Mononuclear cell (primary cell): Measurements from ENCODE around the gene ITIH5. TPM values are rescaled to one million over a fixed set of nuclear protein-coding genes. Genes with fewer than 3 reads are reported as not detected.

Experiments used
- H3K27me3 ChIP-seq: 2 replicates; pipeline ENCODE4 v1.6.0; 2011; ENCODE audit warnings: low read length, control low read depth; ENCODE audit not compliant: insufficient read depth
- H3K4me1 ChIP-seq: 2 replicates; pipeline ENCODE4 v1.5.1; 2011; ENCODE audit warnings: mild to moderate bottlenecking, low read length, control low read depth; ENCODE audit not compliant: insufficient read depth
- H3K4me3 ChIP-seq: 2 replicates; pipeline ENCODE4 v1.5.1; 2011; ENCODE audit warnings: mild to moderate bottlenecking, low read length, moderate library complexity
- H3K9me3 ChIP-seq: 2 replicates; pipeline ENCODE4 v1.5.1; 2011; ENCODE audit warnings: low read depth, mild to moderate bottlenecking, control low read depth, low read length
- total RNA-seq: library from RNA; depleted of rRNA; stranded (reverse); fragments of >200 nt; gene quantifications from one replicate; pipeline ENCODE4 v1.2.3, GENCODE V29; 2012

ITIH5 gene
- total RNA-seq, 1 donor = 0.10 TPM

DNA sequence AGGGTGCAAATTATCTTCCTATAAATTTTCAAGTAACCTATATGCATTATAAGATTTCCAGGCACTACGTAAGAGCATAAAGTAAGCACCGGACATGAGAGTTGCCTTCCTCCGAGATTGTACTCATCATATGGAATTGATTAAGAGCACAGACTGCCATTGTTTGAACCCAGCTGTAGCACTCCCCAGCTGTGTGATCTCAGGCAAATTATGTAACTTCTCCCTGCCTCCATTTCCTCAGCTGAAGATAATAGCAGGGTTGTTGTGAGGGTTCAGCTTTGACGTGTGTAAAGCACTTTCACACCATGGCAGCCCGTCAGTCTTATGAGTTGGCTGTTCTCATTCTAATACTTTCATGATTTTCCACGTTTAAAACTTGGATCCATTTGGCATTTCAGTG lies 122.6 kb downstream of the ITIH5 start:
- Histone ChIP-seq H3K4me1 (no peaks in the 10 kb centered on the region), H3K9me3 (no peaks in the 10 kb centered on the region), H3K27me3 (no peaks in the 10 kb centered on the region)

DNA sequence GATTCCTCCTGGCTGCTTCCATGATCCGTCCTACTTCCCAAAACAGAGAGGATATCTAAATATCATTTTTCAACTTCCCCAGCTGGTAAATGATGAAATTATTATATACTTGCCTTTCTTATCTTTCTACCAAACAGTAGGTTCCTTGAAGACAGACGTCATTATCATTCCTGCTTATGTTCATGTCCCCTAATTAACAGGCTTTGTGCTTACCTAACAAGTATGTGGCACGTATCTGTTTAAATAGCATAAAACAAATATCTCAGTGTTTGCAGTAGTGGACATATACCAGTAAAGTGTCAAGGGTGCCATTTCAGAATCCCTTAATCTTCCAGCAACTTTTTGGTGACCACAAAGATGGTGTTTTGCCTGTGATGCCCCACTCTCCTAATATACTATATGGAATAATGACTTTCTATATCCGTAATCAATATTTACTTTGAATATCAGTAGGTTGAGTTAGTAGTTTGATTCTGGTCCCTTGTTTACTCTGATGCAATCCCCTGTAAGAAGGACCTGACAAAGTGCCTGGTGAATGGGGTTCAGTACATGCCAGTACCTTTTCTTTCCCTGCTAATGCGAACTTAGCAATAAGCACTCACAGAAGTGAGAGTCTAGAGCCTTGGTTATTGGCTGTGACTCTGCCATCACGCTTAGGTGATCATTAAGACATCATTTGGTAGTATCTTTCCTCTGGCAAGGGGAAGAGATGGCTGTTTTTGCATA lies 124.4 kb downstream of the ITIH5 start:
- H3K27me3 ChIP-seq = no peaks in the 10 kb centered on the region

More for the DNA sequence above, 122.6 kb downstream of the ITIH5 start:
- H3K4me3 ChIP-seq = no peak overlapping the region

DNA sequence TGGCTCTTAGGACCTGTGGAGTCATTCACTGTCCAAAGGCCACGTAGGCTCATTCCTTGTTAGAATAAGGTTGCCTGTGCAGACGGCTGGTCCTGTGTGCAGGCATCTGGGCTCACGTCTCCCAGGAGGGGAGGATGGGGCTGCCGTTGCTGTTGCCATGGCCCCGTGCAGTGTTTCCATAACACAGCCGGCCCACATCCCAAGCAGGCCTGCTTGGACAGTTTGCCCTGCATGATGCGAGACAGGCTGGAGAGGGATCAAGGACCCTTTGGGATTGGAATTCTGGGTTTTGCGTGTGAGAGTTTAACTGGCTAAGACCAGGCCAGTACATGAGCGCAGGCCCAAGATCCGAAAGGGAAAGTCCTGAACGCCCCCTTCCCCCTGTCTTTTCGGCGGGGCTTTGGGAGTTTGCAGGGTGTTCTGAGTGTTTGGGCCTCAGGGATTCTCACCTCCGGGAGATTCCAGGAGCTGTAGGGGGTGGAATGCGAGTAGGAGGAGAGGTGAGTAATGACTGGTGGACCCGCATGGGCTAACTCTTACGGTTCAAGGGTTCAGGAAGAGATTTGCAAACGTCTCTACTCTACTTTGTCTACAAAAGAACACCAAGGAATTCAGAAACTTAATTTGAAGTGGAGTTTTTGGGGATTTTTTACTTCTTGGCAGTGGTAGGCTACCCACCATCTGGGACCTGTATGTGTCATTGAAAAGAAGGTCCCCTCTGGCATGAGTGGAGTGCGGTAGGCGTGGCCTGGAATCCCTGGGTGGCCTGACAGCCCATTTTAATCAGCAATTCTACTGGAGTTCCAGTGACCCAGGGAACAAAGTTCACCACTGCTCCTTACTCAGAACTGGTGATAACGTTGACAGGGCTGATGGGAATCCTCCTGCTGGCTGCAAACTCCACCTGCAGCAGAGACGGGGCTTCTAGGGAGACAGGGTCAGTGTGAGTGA lies 125.4 kb downstream of the ITIH5 start:
- Histone ChIP-seq H3K4me3 (no peak overlapping the region), H3K9me3 (no peaks in the 10 kb centered on the region), H3K4me1 (no peaks in the 10 kb centered on the region), H3K27me3 (no peaks in the 10 kb centered on the region)

More for the DNA sequence above, 124.4 kb downstream of the ITIH5 start:
- Histone ChIP-seq H3K9me3 (no peaks in the 10 kb centered on the region), H3K4me3 (no peak overlapping the region), H3K4me1 (no peaks in the 10 kb centered on the region)

DNA sequence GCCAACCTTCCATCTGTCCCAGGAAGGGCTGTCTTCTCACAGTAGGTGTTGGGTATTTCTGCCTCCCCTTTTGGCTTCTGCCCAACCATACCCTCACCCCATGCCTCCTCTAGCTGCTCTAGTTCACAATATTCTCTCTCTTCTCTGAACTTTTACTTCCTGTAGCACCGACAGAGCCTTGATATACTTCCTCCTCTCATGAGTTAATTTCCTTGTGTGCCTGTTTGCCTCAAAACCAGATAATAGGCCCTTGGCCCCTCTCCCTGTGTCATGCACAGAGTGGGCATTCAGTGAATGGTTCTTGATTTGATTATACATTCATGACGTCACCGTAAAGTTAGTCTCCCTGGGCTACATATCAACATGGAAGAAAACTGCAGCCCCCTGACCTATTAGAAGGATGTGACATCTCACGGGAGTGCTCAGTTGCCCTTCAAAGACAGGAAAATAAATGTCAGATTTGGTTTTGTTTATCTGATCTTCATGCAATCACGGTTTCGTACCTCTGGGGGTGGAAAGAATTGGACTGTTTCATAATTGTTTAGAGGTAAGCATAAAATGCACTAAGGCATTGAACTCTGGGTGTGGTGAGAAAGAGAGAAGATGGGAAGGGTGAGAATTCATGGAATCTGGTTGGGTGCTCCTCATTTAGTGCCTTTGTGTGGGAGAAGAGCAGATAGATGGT lies 127.7 kb downstream of the ITIH5 start:
- Histone ChIP-seq H3K4me3 (no peak overlapping the region), H3K27me3 (no peaks in the 10 kb centered on the region), H3K4me1 (no peaks in the 10 kb centered on the region), H3K9me3 (no peaks in the 10 kb centered on the region)

DNA sequence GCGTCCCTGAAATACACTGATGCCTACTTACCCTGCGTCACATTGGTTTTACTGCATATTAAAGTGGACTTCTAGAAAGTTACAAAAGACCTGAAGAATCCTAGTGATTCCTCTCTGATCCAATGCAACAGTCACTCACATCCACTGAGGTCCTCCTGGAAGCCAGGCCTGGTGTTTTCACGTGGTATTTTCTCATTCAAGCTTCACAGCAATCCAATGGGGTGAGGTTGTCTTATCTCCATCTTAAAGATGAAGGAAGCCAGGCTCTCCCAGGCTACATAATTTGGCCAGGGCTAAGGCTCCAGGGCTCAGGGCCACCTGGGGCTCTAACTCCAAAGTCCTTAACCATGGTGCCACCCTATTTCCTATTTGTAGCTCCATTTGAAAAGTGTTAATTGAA lies 129.6 kb downstream of the ITIH5 start:
- H3K4me1 ChIP-seq = no peaks in the 10 kb centered on the region
- H3K9me3 ChIP-seq = no peaks in the 10 kb centered on the region
- no peak overlapping the region for H3K4me3 ChIP-seq
- H3K27me3 ChIP-seq = no peaks in the 10 kb centered on the region

DNA sequence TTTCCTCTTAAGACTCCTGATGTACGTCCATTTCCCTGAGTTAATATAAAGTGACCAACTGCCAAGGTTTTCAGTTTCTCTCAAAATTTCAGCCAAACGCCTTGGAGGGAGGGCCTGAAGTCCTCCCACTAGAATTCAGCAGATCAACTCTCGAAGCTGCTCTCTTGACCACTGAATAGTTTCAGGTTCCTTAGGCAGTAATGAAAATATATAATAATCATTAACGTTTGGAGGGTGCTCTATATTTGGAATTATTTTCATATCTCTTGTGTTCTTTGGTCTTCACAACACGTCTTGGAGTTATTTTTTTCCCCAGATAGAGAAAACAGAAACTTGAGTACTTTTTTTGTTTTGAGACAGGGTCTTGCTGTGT lies 132.3 kb downstream of the ITIH5 start:
- no peaks in the 10 kb centered on the region for H3K4me1 ChIP-seq
- no peaks in the 10 kb centered on the region for H3K9me3 ChIP-seq
- no peak overlapping the region for H3K4me3 ChIP-seq
- peaks cover 8% of the 10 kb centered on the region for H3K27me3 ChIP-seq

DNA sequence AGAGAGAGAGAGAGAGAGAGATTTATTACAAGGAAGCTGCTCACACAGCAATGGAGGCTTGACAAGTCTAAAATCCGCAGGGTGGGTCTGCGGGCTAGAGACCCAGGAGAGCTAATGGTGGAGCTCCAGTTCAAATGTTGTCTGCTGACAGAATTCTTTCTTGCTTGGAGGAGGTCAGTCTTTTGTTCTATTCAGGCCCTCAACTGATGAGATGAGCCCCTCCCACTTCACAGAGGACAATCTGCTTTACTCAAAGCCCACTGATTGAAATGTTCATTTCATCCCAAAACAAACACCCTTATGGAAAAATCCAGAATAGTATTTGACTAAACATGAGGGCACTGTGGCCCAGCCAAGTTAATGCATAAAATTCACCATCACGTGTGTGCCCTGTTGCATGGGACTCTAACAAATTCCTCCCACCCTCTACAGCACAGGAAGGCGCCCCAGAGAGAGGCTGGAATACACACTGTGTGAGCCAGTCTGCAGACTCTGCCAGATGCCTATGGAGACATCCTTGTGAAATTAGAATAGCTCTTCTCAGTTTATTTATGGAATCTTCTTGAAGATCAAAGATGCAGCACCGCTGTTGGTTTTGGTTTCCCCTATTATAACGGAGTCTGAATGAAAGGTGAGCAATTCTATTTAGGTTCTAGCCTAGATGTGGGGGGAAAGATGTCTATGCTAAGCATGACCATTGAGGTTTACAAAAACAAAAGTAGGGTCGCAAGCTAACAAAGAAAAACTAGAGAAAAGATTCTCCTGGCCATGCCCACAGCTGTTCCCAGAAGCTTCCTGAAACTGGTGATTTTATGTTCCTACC lies 132.9 kb downstream of the ITIH5 start:
- no peaks in the 10 kb centered on the region for H3K4me1 ChIP-seq
- no peaks in the 10 kb centered on the region for H3K9me3 ChIP-seq
- peaks cover 9% of the 10 kb centered on the region for H3K27me3 ChIP-seq
- no peak overlapping the region for H3K4me3 ChIP-seq

DNA sequence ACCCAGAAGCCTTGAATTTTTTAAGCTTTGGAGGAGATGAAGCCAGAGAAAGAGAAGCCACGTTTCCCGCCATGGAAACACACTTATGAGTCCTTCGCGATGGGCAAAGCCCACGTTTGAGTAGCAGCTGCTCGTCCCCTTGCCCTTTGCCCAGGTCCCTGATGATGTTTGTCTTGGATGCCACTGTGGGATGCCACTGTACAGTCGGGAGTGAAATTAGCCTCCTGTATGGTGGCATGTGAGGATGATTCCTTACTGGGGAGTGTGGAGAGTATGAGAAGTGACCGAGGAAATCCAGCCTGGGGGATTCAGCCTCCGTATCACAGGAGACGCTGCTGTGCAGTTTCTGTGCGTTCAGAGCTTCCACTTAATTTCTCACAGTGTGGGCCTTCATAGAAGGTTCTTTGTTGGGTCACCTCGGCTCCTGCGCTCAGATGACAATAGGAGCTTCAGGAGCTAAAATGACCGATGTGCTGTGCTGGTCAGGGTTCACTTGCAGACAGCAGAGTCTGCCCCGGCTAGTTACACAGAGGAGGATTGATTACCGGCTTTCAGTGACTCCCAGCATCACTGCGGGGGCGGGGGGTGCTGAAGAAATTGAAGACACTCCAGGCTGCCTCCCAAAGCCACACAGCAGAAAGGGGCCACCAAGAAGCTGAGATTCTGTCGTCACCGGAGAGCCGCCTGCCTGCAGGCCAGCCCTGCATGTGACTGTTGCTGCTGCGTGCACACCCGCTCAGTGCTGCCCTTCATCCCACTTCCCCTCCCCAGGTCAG lies 133.9 kb downstream of the ITIH5 start:
- Histone ChIP-seq H3K4me1 (no peaks in the 10 kb centered on the region), H3K27me3 (peaks cover 12% of the 10 kb centered on the region), H3K4me3 (no peak overlapping the region), H3K9me3 (no peaks in the 10 kb centered on the region)

DNA sequence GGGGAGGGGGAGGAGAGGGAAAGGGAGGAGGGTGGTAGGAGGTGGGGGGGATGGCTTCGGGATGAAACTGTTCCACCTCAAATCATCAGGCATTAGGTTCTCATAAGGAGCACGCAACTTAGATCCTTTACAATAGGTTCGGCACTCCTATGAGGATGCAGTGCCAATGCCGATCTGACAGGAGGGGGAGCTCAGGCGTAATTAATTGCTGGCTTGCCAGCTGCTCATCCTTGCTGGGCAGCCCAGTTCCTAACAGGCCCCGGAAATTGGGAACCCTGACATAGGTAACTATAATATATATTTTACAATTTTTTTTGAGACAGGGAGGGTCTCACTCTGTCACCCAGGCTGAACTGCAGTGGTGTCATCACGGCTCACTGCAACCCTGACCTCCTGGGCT lies 137.1 kb downstream of the ITIH5 start:
- peaks cover 12% of the 10 kb centered on the region for H3K27me3 ChIP-seq
- no peak overlapping the region for H3K4me3 ChIP-seq
- no peaks in the 10 kb centered on the region for H3K9me3 ChIP-seq
- peaks cover 7% of the 10 kb centered on the region for H3K4me1 ChIP-seq

DNA sequence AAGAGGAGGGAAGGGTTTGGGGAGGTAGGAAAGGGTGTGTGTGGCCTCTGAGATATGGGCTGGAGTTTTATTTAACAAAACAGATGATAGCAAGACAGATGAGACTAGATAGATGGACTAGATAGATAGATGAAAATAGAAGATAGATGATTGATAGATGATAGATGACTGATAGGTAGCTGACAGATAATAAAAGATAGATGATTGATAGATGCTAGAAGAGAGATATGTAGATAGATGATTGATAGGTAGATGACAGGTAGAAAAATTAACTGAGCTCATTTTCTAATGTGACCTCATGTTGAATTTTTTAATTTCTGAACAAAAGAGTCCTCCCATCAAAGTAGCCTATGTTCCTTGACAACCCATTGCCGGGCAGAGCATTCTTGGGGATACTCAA lies 139.3 kb downstream of the ITIH5 start:
- peaks cover 7% of the 10 kb centered on the region for H3K4me1 ChIP-seq
- H3K27me3 ChIP-seq = peaks cover 12% of the 10 kb centered on the region
- H3K9me3 ChIP-seq = no peaks in the 10 kb centered on the region
- no peak overlapping the region for H3K4me3 ChIP-seq

DNA sequence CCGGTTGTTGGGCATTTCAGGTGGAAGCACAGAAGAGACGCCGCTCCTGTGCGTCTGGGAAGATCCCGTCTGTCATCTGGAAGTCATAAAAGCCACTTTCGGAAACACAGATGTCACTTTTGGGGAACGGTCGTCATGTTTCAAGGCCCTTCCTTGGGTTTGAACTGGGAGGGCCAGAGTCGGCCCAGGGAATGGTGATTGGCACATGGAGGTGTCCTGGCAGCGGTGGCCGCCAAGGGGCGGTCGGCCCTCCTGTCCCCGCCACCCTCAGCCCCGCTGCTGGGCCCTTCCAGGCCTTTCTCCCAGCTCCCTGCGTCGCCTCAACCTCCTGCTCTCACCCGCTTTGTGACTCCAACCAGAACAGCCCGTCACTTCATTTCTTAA lies 140.8 kb downstream of the ITIH5 start:
- Histone ChIP-seq H3K4me1 (peaks cover 7% of the 10 kb centered on the region), H3K4me3 (no peak overlapping the region), H3K9me3 (no peaks in the 10 kb centered on the region), H3K27me3 (peaks cover 12% of the 10 kb centered on the region)

DNA sequence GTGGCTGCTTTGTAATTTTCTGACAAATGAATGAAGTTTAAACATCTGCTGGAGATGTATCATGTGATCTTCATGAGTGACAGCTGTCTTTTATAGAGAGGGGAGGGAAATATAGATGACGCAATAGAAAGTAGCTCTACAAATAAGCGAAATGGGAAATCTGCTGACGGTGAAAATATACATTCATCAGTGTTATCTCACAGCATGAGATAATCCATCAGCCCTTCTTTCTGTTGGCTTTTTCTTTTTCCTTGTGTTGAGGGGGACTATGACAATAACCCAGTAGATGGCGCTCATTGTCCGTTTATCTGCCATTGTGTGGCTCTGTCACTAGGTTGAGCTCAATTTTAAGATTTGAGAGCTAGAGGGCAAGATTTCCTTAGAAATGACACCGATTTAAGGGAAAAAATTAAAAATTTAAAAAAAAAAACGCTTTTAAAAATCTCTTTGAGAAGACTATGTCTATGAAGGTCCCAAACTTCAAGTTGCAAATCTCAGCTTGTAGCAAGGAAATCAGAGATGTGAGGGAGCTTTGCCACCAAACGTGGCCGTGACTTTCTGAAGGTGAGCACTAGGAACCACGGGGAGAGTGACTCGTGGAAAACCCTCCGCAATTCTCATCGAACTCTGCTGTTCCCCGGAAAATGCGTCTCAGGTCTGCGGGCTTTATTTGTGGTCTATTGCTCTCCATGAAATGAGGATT lies 141.3 kb downstream of the ITIH5 start:
- no peaks in the 10 kb centered on the region for H3K9me3 ChIP-seq
- no peak overlapping the region for H3K4me3 ChIP-seq
- peaks cover 7% of the 10 kb centered on the region for H3K4me1 ChIP-seq
- H3K27me3 ChIP-seq = peaks cover 8% of the 10 kb centered on the region

DNA sequence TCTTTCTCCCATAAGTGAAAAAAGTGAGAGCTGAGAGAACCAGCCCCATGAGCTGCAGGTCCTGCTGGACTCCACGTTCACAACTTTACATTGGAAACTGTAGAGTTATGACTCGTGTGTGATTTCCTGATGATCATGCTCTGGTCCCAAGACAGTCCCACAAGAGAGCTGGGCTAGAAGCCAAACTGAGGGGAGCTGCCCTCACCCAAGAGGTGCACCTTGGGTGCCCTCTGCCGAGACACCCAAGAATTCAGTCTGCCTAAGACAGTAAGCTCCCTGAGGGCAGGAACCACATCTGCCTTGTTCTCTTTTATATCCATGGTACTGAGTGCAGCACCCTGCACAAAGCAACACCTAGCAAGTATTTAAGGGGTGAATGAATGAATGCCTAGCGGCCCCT lies 143.1 kb downstream of the ITIH5 start:
- peaks cover 1% of the 10 kb centered on the region for H3K27me3 ChIP-seq
- H3K9me3 ChIP-seq = no peaks in the 10 kb centered on the region
- no peak overlapping the region for H3K4me3 ChIP-seq
- peaks cover 7% of the 10 kb centered on the region for H3K4me1 ChIP-seq
